Ascending aorta (tissue), 2 donors: ENCODE results near the gene RGS4. TPM values are rescaled to one million over a fixed set of nuclear protein-coding genes. Genes with fewer than 3 reads are reported as not detected.
A peak's percentile ranks its signal among the peaks of the same experiment; 100 is the strongest.
"Not testable (repeated sequence)": the region's sequence is repeated elsewhere in the genome, so short reads cannot be mapped to it uniquely, and the experiment has no call there.

Source experiments
- DNase-seq, 2 donors: peaks; one replicate each; pipeline ENCODE4 v3.0.0-alpha.2; 2019; ENCODE audit warnings: low spot score in 2 of 2
- H3K27ac ChIP-seq, 2 donors: fragments of 200-600 bp; sonication (generic); one replicate each; pipeline ENCODE4 v1.5.1; 2016 to 2017; ENCODE audit warnings: mild to moderate bottlenecking in 1 of 2
- H3K27me3 ChIP-seq: fragments of 200-600 bp; sonication (generic); one replicate; pipeline ENCODE4 v1.5.1; 2017
- H3K36me3 ChIP-seq, 2 donors: fragments of 200-600 bp; sonication (generic); one replicate each; pipeline ENCODE4 v1.5.1; 2016
- H3K4me1 ChIP-seq, 2 donors: fragments of 200-600 bp; sonication (generic); one replicate each; pipeline ENCODE4 v1.5.1; 2016 to 2017; ENCODE audit warnings: mild to moderate bottlenecking in 1 of 2
- H3K4me3 ChIP-seq, 2 donors: fragments of 200-600 bp; sonication (generic); one replicate each; pipeline ENCODE4 v1.5.1; 2016 to 2017; ENCODE audit warnings: mild to moderate bottlenecking in 1 of 2
- H3K9me3 ChIP-seq, 2 donors: fragments of 200-600 bp; sonication (generic); one replicate each; pipeline ENCODE4 v1.5.1; 2016
- intact Hi-C: fragments of 100-400 bp; cut with DNase I; formaldehyde crosslinking; loops from one replicate; pipeline ENCODE4 v1.15.1; 2023
- total RNA-seq: library from RNA; depleted of rRNA; stranded (reverse); fragments of >200 nt; gene quantifications from one replicate; pipeline ENCODE4 v1.1.0, GENCODE V29; 2016
- TF ChIP-seq, protein P1 (sequence below), 3 experiments: fragments of 200-600 bp in 2 of 3; fragments of 450-650 bp in 1 of 3; sonication (generic) in 2 of 3; IDR thresholded peaks; one replicate each; pipeline ENCODE4 v1.5.1; 2016 to 2019; ENCODE audit warnings: antibody characterized with exemption in 3 of 3, mild to moderate bottlenecking in 1 of 3, moderate library complexity in 1 of 3

The RGS4 gene
- total RNA-seq, 1 donor from 2014 or later = 57.5 TPM

DNA sequence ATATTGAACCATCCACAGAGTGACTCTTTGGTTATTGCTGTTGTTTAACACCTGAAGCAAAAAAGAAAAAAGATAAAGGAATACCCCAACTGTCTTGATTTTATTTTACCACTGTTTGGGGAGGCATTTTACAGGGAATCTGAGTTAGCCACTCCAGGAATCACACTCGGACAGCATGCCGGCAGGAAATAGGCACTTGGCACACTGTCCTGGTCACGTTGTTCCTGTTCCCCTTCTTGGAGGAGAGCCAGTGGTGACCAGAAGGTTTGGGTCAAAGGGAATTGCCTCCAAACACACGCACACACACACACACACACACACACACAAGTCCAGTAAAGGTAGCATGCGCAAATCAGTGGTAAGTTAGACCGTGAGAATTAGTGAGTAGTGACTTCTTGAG, 13.8 kb downstream of the RGS4 start:
- Histone ChIP-seq H3K9me3 (no peaks in the 10 kb centered on the region), H3K27ac (peak overlapping the region; percentile 87 to 91), H3K27me3 (no peaks in the 10 kb centered on the region), H3K4me1 (peaks cover 9 to 34% of the 10 kb centered on the region in 2 donors), H3K4me3 (no peak overlapping the region), H3K36me3 (no peaks in the 10 kb centered on the region)
- intact Hi-C loops = no loop called here
- TF ChIP-seq, protein P1, sequence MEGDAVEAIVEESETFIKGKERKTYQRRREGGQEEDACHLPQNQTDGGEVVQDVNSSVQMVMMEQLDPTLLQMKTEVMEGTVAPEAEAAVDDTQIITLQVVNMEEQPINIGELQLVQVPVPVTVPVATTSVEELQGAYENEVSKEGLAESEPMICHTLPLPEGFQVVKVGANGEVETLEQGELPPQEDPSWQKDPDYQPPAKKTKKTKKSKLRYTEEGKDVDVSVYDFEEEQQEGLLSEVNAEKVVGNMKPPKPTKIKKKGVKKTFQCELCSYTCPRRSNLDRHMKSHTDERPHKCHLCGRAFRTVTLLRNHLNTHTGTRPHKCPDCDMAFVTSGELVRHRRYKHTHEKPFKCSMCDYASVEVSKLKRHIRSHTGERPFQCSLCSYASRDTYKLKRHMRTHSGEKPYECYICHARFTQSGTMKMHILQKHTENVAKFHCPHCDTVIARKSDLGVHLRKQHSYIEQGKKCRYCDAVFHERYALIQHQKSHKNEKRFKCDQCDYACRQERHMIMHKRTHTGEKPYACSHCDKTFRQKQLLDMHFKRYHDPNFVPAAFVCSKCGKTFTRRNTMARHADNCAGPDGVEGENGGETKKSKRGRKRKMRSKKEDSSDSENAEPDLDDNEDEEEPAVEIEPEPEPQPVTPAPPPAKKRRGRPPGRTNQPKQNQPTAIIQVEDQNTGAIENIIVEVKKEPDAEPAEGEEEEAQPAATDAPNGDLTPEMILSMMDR (IDR thresholded peaks at IDR 0.05) = no peak
- no peak for DNase-seq

DNA sequence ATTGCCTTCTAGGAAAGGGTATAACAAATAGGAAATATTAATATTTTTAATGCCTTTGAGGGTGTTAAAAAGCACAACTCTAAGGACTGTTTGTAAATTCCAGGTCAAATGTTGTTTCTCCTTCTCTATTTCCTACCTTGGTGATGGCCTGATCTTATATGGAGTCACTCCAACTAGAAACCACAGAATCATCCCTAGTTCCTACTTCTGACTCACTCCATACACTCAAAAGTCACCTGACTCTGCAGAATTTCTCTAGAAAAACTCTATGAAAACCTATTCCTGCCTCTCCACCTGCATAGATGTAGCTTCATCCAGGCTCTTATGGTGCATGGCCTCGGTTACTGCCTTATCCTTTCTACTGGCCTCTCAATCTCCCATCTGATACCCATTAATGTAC, 14.5 kb downstream of the RGS4 start:
- no peak overlapping the region for H3K4me3 ChIP-seq
- peaks cover 9 to 34% of the 10 kb centered on the region in 2 donors for H3K4me1 ChIP-seq
- peak overlapping the region; percentile 87 to 91 for H3K27ac ChIP-seq
- no peaks in the 10 kb centered on the region for H3K9me3 ChIP-seq
- TF ChIP-seq, protein P1 (IDR thresholded peaks at IDR 0.05) = no peak
- intact Hi-C loops = no loop called here
- H3K27me3 ChIP-seq = no peaks in the 10 kb centered on the region
- DNase-seq = no peak
- H3K36me3 ChIP-seq = no peaks in the 10 kb centered on the region

DNA sequence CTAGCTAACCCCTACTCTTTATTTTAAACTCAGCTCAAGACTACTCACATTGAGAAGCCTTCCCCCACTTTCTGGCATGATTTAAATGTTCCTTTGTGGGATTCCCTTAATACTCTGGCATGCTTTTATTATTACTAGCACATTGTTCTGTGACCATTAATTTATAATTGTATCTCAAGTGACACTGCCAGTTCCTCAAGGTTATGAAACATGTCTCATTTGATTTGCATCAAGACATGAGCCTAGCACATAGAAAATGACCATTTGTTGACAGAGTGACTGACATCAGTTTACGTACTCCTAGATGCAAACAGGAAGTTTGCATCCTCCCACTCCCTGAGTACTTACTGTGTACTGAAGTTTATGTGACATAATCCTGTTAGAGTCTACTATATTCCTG, 15.2 kb downstream of the RGS4 start:
- Histone ChIP-seq H3K36me3 (no peaks in the 10 kb centered on the region), H3K27ac (peak overlapping the region; percentile 87 to 91)
- TF ChIP-seq, protein P1 (IDR thresholded peaks at IDR 0.05) = no peak

DNA sequence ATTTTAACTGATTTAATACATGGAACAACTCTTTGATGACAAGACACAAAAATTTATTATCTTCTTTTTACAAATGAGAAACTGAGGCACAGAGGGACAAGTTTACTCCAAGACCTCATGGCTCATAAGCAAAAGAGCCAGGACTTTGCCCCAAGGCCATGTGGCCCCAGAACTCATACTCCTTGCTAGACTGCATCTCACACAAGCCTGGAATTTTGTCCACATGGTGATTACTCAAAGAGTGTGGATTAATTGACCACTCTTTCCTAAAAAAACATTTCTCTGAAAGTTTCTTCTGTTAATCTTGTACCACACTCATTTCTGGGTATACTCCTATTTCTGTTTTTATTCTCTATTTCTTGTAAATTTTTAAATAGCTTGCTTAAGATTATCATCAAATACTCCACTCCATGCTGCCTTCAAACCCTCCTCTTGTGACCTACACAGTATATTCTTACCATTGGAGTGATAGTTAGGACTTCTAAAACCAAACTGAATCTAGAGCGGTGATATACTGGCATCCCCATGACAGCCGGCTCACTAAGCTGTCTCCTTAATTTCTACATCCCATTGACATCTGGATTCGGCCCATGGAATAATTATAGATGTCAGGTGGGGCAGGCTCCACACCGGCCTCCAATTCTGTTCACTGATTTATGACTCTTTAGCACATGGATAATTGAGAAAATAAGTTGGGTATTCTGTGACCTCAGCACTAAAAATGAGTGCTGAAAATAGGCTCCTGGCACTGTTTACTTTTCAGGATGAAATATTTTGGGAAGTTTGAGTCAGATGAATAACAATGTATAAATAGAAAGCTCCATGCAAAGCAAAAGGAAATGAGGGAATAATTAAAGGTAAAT, 16.1 kb downstream of the RGS4 start:
- Histone ChIP-seq H3K4me1 (peaks cover 9 to 34% of the 10 kb centered on the region in 2 donors), H3K9me3 (no peaks in the 10 kb centered on the region), H3K36me3 (no peaks in the 10 kb centered on the region), H3K27me3 (no peaks in the 10 kb centered on the region), H3K4me3 (no peak overlapping the region), H3K27ac (peak overlapping the region; percentile 87 to 91)
- DNase-seq = no peak
- intact Hi-C loops = no loop called here
- TF ChIP-seq, protein P1 (IDR thresholded peaks at IDR 0.05) = no peak

More for the DNA sequence above, 15.2 kb downstream of the RGS4 start:
- intact Hi-C loops = no loop called here
- peaks cover 9 to 34% of the 10 kb centered on the region in 2 donors for H3K4me1 ChIP-seq
- H3K27me3 ChIP-seq = no peaks in the 10 kb centered on the region
- H3K9me3 ChIP-seq = no peaks in the 10 kb centered on the region
- no peak for DNase-seq
- H3K4me3 ChIP-seq = no peak overlapping the region

DNA sequence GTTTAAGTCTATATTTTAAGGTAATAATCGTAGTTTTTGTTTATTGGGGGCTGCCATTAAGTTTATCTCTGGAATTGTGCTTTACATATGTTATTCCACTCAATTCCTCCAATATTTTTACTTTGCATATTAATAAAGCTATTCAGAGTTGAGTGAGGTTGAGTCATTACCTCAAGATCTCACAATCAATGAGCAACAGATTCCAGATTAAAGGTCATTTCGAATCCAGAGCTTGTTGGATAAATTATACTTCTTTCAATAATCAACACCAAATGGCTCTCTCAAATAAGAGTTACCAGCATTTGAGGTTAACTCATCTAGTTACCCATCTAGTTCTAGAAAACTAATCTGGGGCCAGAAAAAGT, 16.7 kb downstream of the RGS4 start:
- no peaks in the 10 kb centered on the region for H3K9me3 ChIP-seq
- H3K4me3 ChIP-seq = no peak overlapping the region
- H3K4me1 ChIP-seq = peaks cover 9 to 34% of the 10 kb centered on the region in 2 donors
- no peaks in the 10 kb centered on the region for H3K36me3 ChIP-seq
- DNase-seq = no peak
- no peaks in the 10 kb centered on the region for H3K27me3 ChIP-seq
- peak overlapping the region; percentile 87 to 91 for H3K27ac ChIP-seq
- intact Hi-C loops = no loop called here
- TF ChIP-seq, protein P1 (IDR thresholded peaks at IDR 0.05) = no peak

DNA sequence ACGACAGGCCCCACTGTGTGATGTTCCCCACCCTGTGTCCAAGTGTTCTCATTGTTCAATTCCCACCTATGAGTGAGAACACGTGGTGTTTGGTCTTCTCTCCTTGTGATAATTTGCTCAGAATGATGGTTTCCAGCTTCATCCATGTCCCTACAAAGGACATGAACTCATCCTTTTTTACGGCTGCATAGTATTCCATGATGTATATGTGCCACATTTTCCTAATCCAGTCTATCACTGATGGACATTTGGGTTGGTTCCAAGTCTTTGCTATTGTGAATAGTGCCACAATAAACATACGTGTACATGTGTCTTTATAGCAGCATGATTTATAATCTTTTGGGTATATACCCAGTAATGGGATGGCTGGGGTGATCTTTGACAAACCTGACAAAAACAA, 20.0 kb downstream of the RGS4 start:
- H3K27ac ChIP-seq, H3K27me3 ChIP-seq, intact Hi-C loops, H3K36me3 ChIP-seq, H3K9me3 ChIP-seq, DNase-seq, H3K4me3 ChIP-seq: not testable (repeated sequence)
- H3K4me1 ChIP-seq = peaks cover 9 to 19% of the 10 kb centered on the region in 2 donors
